Glomerular visceral epithelial cell (primary cell): ENCODE measurements around the gene IGFL1.
"Not testable (repeated sequence)": the region's sequence is repeated elsewhere in the genome, so short reads cannot be mapped to it uniquely, and the experiment has no call there.

Experiments used
- DNase-seq: peaks from one replicate; pipeline ENCODE4 v3.0.0-alpha.2; 2016; ENCODE audit errors: extremely low spot score

IGFL1 gene

GRCh38 chr19:46270521-46271256 lies 41.1 kb downstream of the IGFL1 start:
- peak; percentile 42 for DNase-seq

- DNase-seq = peak; percentile 98
These were observed 42.1 kb downstream of the IGFL1 start for GRCh38 chr19:46271481-46272197.

- not testable (repeated sequence) for DNase-seq
These were observed 44.4 kb downstream of the IGFL1 start for GRCh38 chr19:46273931-46274330.

GRCh38 chr19:46279177-46279576 lies 49.6 kb downstream of the IGFL1 start:
- no peak for DNase-seq
